Neural progenitor cell (in vitro differentiated cells): ENCODE measurements around the gene GFER. TPM values are rescaled to one million over a fixed set of nuclear protein-coding genes. Genes with fewer than 3 reads are reported as not detected.

Experiments used
- DNase-seq: peaks from one replicate; pipeline ENCODE4 v3.0.0-alpha.2; 2016; ENCODE audit warnings: low spot score
- H2AFZ ChIP-seq: fragments of 200-600 bp; sonication (generic); replicated peaks from 2 replicates; pipeline ENCODE4 v1.6.1; 2016; ENCODE audit warnings: antibody characterized with exemption
- H3F3A ChIP-seq: fragments of 200-600 bp; sonication (generic); 2 replicates; pipeline ENCODE4 v1.6.1; 2016; ENCODE audit warnings: antibody characterized with exemption, low read depth
- H3K27ac ChIP-seq: fragments of 200-600 bp; sonication (generic); 2 replicates; pipeline ENCODE4 v1.5.1; 2016; ENCODE audit warnings: mild to moderate bottlenecking
- H3K27me3 ChIP-seq: fragments of 200-600 bp; sonication (generic); 2 replicates; pipeline ENCODE4 v1.6.1; 2016; ENCODE audit warnings: mild to moderate bottlenecking, moderate library complexity
- H3K36me3 ChIP-seq: fragments of 200-600 bp; sonication (generic); 2 replicates; pipeline ENCODE4 v1.5.1; 2016
- H3K4me1 ChIP-seq: fragments of 200-600 bp; sonication (generic); 2 replicates; pipeline ENCODE4 v1.6.1; 2016; ENCODE audit warnings: mixed run types
- H3K4me2 ChIP-seq: fragments of 200-600 bp; sonication (generic); 2 replicates; pipeline ENCODE4 v1.6.1; 2016
- H3K4me3 ChIP-seq: fragments of 200-600 bp; sonication (generic); 2 replicates; pipeline ENCODE4 v1.5.1; 2016
- H3K79me2 ChIP-seq: fragments of 200-600 bp; sonication (generic); 2 replicates; pipeline ENCODE4 v1.6.1; 2016; ENCODE audit warnings: low read depth
- H3K9ac ChIP-seq: fragments of 200-600 bp; sonication (generic); 2 replicates; pipeline ENCODE4 v1.6.1; 2016
- H3K9me3 ChIP-seq: fragments of 200-600 bp; sonication (generic); 2 replicates; pipeline ENCODE4 v1.5.1; 2016; ENCODE audit warnings: low read depth
- H4K20me1 ChIP-seq: fragments of 200-600 bp; sonication (generic); 2 replicates; pipeline ENCODE4 v1.6.1; 2016; ENCODE audit warnings: low read depth
- H3K27ac Mint-ChIP-seq: 3 replicates; pipeline ENCODE4 v1.8.0; 2021; ENCODE audit warnings: mixed read lengths
- H3K27me3 Mint-ChIP-seq: 2 replicates; pipeline ENCODE4 v1.8.0; 2022; ENCODE audit warnings: low read depth, mild to moderate bottlenecking, inconsistent platforms, moderate library complexity, mixed read lengths; ENCODE audit not compliant: insufficient read depth
- H3K36me3 Mint-ChIP-seq: 3 replicates; pipeline ENCODE4 v1.8.0; 2021; ENCODE audit warnings: mixed read lengths
- H3K4me1 Mint-ChIP-seq: 3 replicates; pipeline ENCODE4 v1.8.0; 2021; ENCODE audit warnings: mixed read lengths
- H3K4me3 Mint-ChIP-seq: 3 replicates; pipeline ENCODE4 v1.8.0; 2021; ENCODE audit warnings: mild to moderate bottlenecking, moderate library complexity, mixed read lengths
- H3K9me3 Mint-ChIP-seq: 3 replicates; pipeline ENCODE4 v1.8.0; 2020; ENCODE audit warnings: mixed read lengths
- CTCF ChIP-seq: fragments of 200-600 bp; sonication (generic); IDR thresholded peaks from 2 replicates; pipeline ENCODE4 v1.5.1; 2017; ENCODE audit warnings: antibody characterized with exemption, mild to moderate bottlenecking
- EZH2 ChIP-seq: fragments of 200-600 bp; sonication (generic); IDR thresholded peaks from 2 replicates; pipeline ENCODE4 v1.6.1; 2017; ENCODE audit warnings: antibody characterized with exemption, mild to moderate bottlenecking, moderate library complexity
- EZH2phosphoT487 ChIP-seq: fragments of 200-600 bp; sonication (generic); IDR thresholded peaks from 2 replicates; pipeline ENCODE4 v1.6.1; 2017; ENCODE audit warnings: antibody characterized with exemption
- total RNA-seq: library from RNA; depleted of rRNA; stranded (reverse); fragments of >200 nt; gene quantifications from 2 replicates; pipeline ENCODE4 v1.2.3, GENCODE V29; 2015; ENCODE audit warnings: low replicate concordance

GFER gene
- total RNA-seq, 1 donor from 2014 or later: 35.1 TPM

DNA sequence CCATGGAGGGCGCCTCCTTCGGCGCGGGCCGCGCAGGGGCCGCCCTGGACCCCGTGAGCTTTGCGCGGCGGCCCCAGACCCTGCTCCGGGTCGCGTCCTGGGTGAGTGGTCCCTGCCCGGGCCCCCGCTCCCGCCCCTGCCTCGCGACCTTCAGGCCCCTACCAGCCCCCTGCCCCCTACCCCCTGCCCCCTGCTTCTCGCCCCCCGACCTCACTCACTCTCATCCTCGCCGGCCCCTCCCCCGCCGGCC is 6.0 kb downstream of the GFER start:
- DNase-seq: no peak
- Histone ChIP-seq H3K4me2 (peak overlapping the region; percentile 84), H3K9me3 (no peaks in the 10 kb centered on the region), H3K4me1 (peaks cover 13% of the 10 kb centered on the region), H3K27me3 (peaks cover 58% of the 10 kb centered on the region), H3K9ac (no peak overlapping the region), H3K4me3 (peak overlapping the region; percentile 55), H4K20me1 (peaks cover 24% of the 10 kb centered on the region), H3K27ac (no peak overlapping the region), H3K79me2 (peaks cover 5% of the 10 kb centered on the region), H3K36me3 (no peaks in the 10 kb centered on the region), H2AFZ (peak overlapping the region; percentile 45), H3F3A (peaks cover 49% of the 10 kb centered on the region)
- H3K27ac Mint-ChIP-seq: no peak overlapping the region
- H3K4me1 Mint-ChIP-seq: peaks cover 17% of the 10 kb centered on the region
- H3K36me3 Mint-ChIP-seq: peaks cover 10% of the 10 kb centered on the region
- peaks cover 2% of the 10 kb centered on the region for H3K9me3 Mint-ChIP-seq
- H3K27me3 Mint-ChIP-seq: peaks cover 27% of the 10 kb centered on the region
- TF ChIP-seq EZH2phosphoT487: no peak
- no peak for TF ChIP-seq EZH2
- TF ChIP-seq CTCF: no peak
- no peak overlapping the region for H3K4me3 Mint-ChIP-seq

GRCh38 chr16:1990351-1991134 is 6.5 kb downstream of the GFER start:
- no peaks in the 10 kb centered on the region for H3K9me3 ChIP-seq
- H3K27ac ChIP-seq: no peak overlapping the region
- peaks cover 52% of the 10 kb centered on the region for H3F3A ChIP-seq
- H3K9ac ChIP-seq: no peak overlapping the region
- H4K20me1 ChIP-seq: peaks cover 24% of the 10 kb centered on the region
- peaks cover 27% of the 10 kb centered on the region for H3K27me3 Mint-ChIP-seq
- H3K4me3 ChIP-seq: peak overlapping the region; percentile 55
- H3K79me2 ChIP-seq: peaks cover under 1% of the 10 kb centered on the region
- TF ChIP-seq CTCF (no peak), EZH2phosphoT487 (peak; percentile 71)
- no peaks in the 10 kb centered on the region for H3K36me3 ChIP-seq
- peak overlapping the region; percentile 84 for H3K4me2 ChIP-seq
- H3K4me1 ChIP-seq: peaks cover 10% of the 10 kb centered on the region
- peaks cover 14% of the 10 kb centered on the region for H3K4me1 Mint-ChIP-seq
- DNase-seq: peak; percentile 86
- peaks cover 2% of the 10 kb centered on the region for H3K9me3 Mint-ChIP-seq
- H3K27ac Mint-ChIP-seq: no peak overlapping the region
- H2AFZ ChIP-seq: peak overlapping the region; percentile 45
- peaks cover 58% of the 10 kb centered on the region for H3K27me3 ChIP-seq
- H3K4me3 Mint-ChIP-seq: peak overlapping the region; percentile 71
- H3K36me3 Mint-ChIP-seq: peaks cover 13% of the 10 kb centered on the region

DNA sequence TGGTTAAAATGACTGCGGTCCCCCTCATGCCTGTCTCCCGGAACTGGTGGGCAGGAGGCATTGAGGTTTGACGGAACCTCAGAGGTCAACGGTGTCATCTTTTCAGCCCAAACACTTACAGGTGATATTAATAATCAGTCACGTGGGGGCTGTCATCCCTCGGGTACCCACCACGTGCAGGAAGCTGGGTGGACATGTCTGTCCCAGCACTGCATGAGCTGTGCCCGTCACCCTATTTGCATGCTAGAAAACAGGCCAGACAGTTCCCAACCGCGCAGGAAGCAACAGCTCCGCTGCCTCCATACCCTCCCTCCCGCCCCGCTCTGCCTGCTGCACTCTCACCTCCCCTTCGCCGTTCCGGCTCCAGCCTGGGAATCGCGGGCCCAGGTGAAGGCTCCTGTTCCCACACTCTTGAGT is 7.2 kb downstream of the GFER start:
- Histone ChIP-seq H3K79me2 (no peaks in the 10 kb centered on the region), H3K27ac (no peak overlapping the region), H3F3A (peaks cover 56% of the 10 kb centered on the region), H4K20me1 (peaks cover 24% of the 10 kb centered on the region), H3K9ac (no peak overlapping the region), H3K4me2 (peak overlapping the region; percentile 84), H3K4me1 (peaks cover 10% of the 10 kb centered on the region), H3K27me3 (peaks cover 58% of the 10 kb centered on the region), H3K9me3 (no peaks in the 10 kb centered on the region), H3K4me3 (peak overlapping the region; percentile 55), H2AFZ (no peak overlapping the region), H3K36me3 (no peaks in the 10 kb centered on the region)
- peaks cover 14% of the 10 kb centered on the region for H3K4me1 Mint-ChIP-seq
- H3K9me3 Mint-ChIP-seq: peaks cover 2% of the 10 kb centered on the region
- peak overlapping the region; percentile 81 for H3K4me3 Mint-ChIP-seq
- no peak overlapping the region for H3K27ac Mint-ChIP-seq
- peaks cover 13% of the 10 kb centered on the region for H3K36me3 Mint-ChIP-seq
- no peak for TF ChIP-seq CTCF
- peak; percentile 63 for TF ChIP-seq EZH2
- peak; percentile 56 for TF ChIP-seq EZH2phosphoT487
- DNase-seq: no peak
- H3K27me3 Mint-ChIP-seq: peaks cover 27% of the 10 kb centered on the region
